ENCODE results near the gene CAPN5. TPM values are rescaled to one million over a fixed set of nuclear protein-coding genes. Genes with fewer than 3 reads are reported as not detected.

Gene CAPN5
- total and polyA plus RNA-seq, 2 of the 8 experiments (the other 6 are each of a cell fraction or from before 2014, with no cell fraction given) = 21.5 to 22.4 TPM

DNA sequence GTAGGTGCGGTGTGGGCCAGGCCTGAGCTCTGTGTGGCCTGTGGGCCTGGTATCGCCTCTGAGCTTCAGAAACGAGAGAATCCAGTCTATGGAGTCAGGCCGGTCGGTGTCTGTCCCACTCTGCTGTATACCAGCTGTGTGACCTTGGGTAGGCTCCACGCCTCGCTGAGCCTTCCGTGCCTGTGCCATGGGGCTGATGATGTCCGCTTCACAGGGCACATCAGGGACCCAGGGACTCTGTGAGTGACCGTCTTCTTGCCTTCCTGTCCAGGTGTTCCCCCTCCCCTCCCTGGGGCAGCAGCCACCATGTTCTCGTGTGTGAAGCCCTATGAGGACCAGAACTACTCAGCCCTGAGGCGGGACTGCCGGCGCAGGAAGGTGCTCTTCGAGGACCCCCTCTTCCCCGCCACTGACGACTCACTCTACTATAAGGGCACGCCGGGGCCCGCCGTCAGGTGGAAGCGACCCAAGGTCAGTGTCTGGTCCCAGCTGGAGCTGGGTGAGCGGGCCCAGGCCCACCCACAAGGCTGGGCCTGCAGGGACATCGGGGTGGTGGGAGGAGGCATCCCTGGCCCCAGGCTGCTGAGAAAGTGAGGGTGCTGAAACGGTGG lies 17.9 kb downstream of the CAPN5 start (continued):
- no peak for TF ChIP-seq CBX8 (IDR thresholded peaks at IDR 0.05; ENCODE audit: borderline replicate concordance, low read depth, low read length)
- TF ChIP-seq CBX5 (IDR thresholded peaks at IDR 0.05; ENCODE audit: low read depth, low read length) = no peak
- TF ChIP-seq JUN (IDR thresholded peaks at IDR 0.05; ENCODE audit: low read depth, low read length) = no peak
- TF ChIP-seq POLR2AphosphoS5 (IDR thresholded peaks at IDR 0.05; ENCODE audit: low read depth, low read length) = no peak
- no peak for TF ChIP-seq TAF1 (IDR thresholded peaks at IDR 0.05; ENCODE audit: low read depth, low read length)
- no peak for TF ChIP-seq EGR1 (IDR thresholded peaks at IDR 0.05; ENCODE audit: borderline replicate concordance, low read depth, low read length)
- TF ChIP-seq KDM5A (IDR thresholded peaks at IDR 0.05; ENCODE audit: low read length) = no peak
- TF ChIP-seq SIN3A (conservative IDR thresholded peaks at IDR 0.05 in 1 of 2, IDR thresholded peaks at IDR 0.05 in 1 of 2; ENCODE audit: low read depth in 1 of 2, low read length in 2 of 2) = no peak
